Testis (tissue), 3 donors: ENCODE data around the gene MS4A8. TPM values are rescaled to one million over a fixed set of nuclear protein-coding genes. Genes with fewer than 3 reads are reported as not detected.
A peak's percentile ranks its signal among the peaks of the same experiment; 100 is the strongest.
"Not testable (repeated sequence)": the region's sequence is repeated elsewhere in the genome, so short reads cannot be mapped to it uniquely, and the experiment has no call there.

Source experiments
- DNase-seq: peaks from one replicate; pipeline ENCODE4 v3.0.0-alpha.2; 2019
- H3K27ac ChIP-seq, 2 donors: fragments of 200-600 bp; sonication (generic); one replicate each; pipeline ENCODE4 v1.5.1; 2019
- H3K27me3 ChIP-seq: fragments of 200-600 bp; sonication (generic); one replicate; pipeline ENCODE4 v1.5.1; 2019
- H3K36me3 ChIP-seq: fragments of 200-600 bp; sonication (generic); one replicate; pipeline ENCODE4 v1.5.1; 2017; ENCODE audit warnings: low read depth; ENCODE audit errors: missing control alignments
- H3K4me1 ChIP-seq: fragments of 200-600 bp; sonication (generic); one replicate; pipeline ENCODE4 v1.5.1; 2019
- H3K4me3 ChIP-seq, 2 donors: fragments of 200-600 bp; sonication (generic); one replicate each; pipeline ENCODE4 v1.5.1; 2017 to 2019
- H3K9me3 ChIP-seq: fragments of 200-600 bp; sonication (generic); one replicate; pipeline ENCODE4 v1.5.1; 2017
- CTCF ChIP-seq, 3 experiments: fragments of 450-650 bp in 2 of 3; fragments of 200-600 bp in 1 of 3; sonication (generic) in 1 of 3; IDR thresholded peaks; one replicate each; pipeline ENCODE4 v1.5.1; 2016 to 2019; ENCODE audit warnings: antibody characterized with exemption in 3 of 3, mild to moderate bottlenecking in 2 of 3, moderate library complexity in 1 of 3
- POLR2A ChIP-seq: fragments of 450-650 bp; IDR thresholded peaks from one replicate; pipeline ENCODE4 v1.6.1; 2017; ENCODE audit warnings: antibody characterized with exemption, mild to moderate bottlenecking, moderate library complexity
- WGBS, 2 donors: methylation state at CpG; one replicate each; pipeline ENCODE4 v1.1.5; 2018; 5-methylcytosine and 5-hydroxymethylcytosine counted together
- intact Hi-C: fragments of 100-400 bp; cut with DNase I; formaldehyde crosslinking; loops from one replicate; pipeline ENCODE4 v1.15.1; 2023; ENCODE audit warnings: low total_unique reads
- polyA plus RNA-seq: library from polyadenylated mRNA; stranded (reverse); fragments of 350-450 nt; fragmentation: Illumina TruSeq; extraction: RNeasy Lipid Tissue Mini Kit (QIAGEN cat#74804); gene quantifications from one replicate; pipeline ENCODE4 v1.2.3, GENCODE V29; 2014; ENCODE audit warnings: low read depth, low replicate concordance; ENCODE audit not compliant: insufficient read depth
- total RNA-seq, 2 donors: library from RNA; depleted of rRNA; stranded (reverse); fragments of >200 nt; gene quantifications; one replicate each; pipeline ENCODE4 v1.2.3, GENCODE V29; 2016

Gene MS4A8
- total and polyA plus RNA-seq, 3 donors from 2014 or later: 0.31 to 3.3 (median 0.43) TPM

DNA sequence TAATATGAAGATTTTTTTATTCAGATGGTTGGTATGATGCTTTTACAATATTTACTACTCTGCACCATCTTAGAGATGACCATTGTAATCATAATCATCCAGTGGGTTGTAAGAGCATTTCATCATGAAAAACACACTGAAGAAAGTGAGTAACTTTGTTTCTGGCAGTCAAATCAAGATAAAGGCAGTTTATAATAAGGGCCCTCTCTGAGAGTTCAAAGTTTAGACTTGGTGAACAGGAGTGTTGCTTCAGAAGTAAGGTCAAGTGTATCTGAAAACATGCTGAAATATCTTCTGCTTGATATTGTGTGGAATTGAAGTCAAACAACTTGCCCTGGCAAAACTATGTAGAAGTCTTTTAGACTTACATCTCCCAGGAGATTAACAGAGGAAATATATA is 19.5 kb upstream of the MS4A8 start:
- H3K4me1 ChIP-seq: peaks cover 4% of the 10 kb centered on the region
- DNase-seq: no peak
- H3K27me3 ChIP-seq: no peaks in the 10 kb centered on the region
- H3K27ac ChIP-seq: no peak overlapping the region
- H3K36me3 ChIP-seq: no peaks in the 10 kb centered on the region
- TF ChIP-seq CTCF (IDR thresholded peaks at IDR 0.05): no peak
- no peak for TF ChIP-seq POLR2A
- intact Hi-C loops: no loop called here
- H3K9me3 ChIP-seq: no peaks in the 10 kb centered on the region
- no peak overlapping the region for H3K4me3 ChIP-seq

DNA sequence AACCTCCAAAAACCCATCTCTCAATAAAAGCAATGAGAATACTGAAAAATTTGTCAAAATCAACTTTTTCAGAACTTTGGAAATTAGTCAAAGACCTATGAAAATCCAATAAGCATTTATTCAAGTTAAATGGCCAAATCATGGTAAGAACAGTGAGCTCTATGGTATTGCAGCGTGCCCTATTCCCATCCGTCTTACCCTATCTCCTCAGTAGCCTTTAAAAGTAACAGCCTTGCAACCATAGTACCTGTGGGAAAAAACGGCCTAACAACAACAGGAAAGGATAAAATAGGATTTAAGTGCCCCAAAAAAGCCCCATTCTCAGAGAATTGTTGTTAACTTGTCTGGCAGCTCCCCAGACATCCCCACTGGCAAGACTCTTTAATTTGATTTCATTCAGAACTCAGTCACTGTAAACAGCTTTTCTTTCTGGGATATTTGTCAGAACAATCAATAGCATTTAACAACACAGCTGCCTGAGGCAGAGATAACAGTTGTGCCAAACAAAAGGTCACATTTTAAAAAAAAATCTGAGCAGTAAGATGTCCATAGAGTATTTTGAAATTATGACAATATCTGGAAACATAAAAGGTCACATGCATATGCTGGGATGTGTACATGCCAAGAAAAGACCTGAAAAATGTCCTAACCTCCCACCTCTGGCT is 18.8 kb upstream of the MS4A8 start:
- intact Hi-C loops: no loop called here
- no peaks in the 10 kb centered on the region for H3K36me3 ChIP-seq
- H3K4me3 ChIP-seq: no peak overlapping the region
- 72 to 85% methylated on average over 3 of the region's 3 CpGs for WGBS, 2 donors
- no peak overlapping the region for H3K27ac ChIP-seq
- peaks cover 8% of the 10 kb centered on the region for H3K4me1 ChIP-seq
- no peaks in the 10 kb centered on the region for H3K9me3 ChIP-seq
- no peaks in the 10 kb centered on the region for H3K27me3 ChIP-seq
- TF ChIP-seq POLR2A: no peak
- TF ChIP-seq CTCF (IDR thresholded peaks at IDR 0.05): no peak
- DNase-seq: no peak

DNA sequence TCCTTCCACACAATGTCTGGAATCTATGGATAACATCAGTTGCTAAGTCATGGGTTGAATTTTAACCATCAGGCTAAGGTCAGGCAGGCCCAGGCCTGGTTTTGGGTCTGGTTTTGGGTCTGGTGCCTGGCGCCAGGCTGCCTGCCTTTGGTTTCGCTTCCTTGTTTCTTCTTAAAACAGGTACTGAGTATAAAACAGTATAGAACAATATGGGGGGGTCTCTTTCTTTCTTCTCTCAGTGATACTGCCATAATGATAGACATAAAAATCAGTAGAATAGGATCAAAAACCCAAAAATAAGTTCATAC is 14.9 kb upstream of the MS4A8 start:
- intact Hi-C loops, H3K27me3 ChIP-seq: not testable (repeated sequence)
- WGBS, 2 donors: 97 to 98% methylated on average over 2 of the region's 2 CpGs

DNA sequence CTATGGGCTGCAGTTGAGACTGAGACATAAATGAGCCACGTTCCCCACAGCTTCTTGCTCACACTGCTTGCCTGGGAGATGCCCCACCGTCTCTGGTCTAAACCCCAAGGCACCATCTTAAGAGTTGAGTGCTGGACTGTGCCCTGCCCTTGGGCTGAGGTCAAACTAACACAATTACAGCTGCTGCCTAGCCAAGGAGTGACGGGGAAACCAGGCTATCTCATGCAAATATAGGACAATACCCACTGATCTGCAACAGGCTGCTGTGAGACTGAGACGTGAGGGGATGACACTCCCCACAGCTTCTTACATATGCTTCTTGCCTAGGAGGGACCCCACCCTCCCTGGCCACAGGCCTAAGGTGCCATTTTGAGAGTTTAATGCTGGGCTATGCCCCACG is 7.8 kb upstream of the MS4A8 start:
- H3K4me3 ChIP-seq: no peak overlapping the region
- H3K27me3 ChIP-seq: no peaks in the 10 kb centered on the region
- H3K27ac ChIP-seq: no peak overlapping the region
- no peak for DNase-seq
- no peaks in the 10 kb centered on the region for H3K36me3 ChIP-seq
- TF ChIP-seq POLR2A (no peak), CTCF (IDR thresholded peaks at IDR 0.05) (no peak)
- intact Hi-C loops: no loop called here
- H3K9me3 ChIP-seq: no peaks in the 10 kb centered on the region
- no peaks in the 10 kb centered on the region for H3K4me1 ChIP-seq
- 88 to 100% methylated on average over 3 to 5 of the region's 5 CpGs for WGBS, 2 donors

More for the DNA sequence above, 14.9 kb upstream of the MS4A8 start:
- DNase-seq, H3K4me1 ChIP-seq, H3K36me3 ChIP-seq, H3K9me3 ChIP-seq, H3K4me3 ChIP-seq: not testable (repeated sequence)
- peak overlapping the region; percentile 76 to 81 for H3K27ac ChIP-seq

DNA sequence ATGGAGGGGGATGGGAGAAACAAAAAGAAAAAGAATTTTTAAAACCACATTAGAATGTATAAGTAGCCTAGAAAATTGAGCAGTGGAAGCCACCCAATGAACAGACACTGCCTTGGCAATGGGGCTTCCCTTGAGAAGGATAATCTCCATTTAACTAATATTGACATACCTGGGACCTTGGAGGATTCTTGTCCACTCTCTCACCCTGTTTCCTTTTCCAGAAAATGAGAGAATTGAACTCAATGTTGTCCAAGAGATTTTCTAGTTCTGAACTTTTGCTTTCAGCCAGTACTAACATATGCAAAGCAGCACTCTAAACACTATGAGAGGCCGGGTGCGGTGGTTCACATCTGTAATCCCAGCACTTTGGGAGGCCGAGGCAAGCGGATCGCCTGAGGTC is 524 bp downstream of the MS4A8 start:
- Histone ChIP-seq H3K36me3 (no peaks in the 10 kb centered on the region), H3K27ac (no peak overlapping the region), H3K4me1 (peaks cover 3% of the 10 kb centered on the region), H3K9me3 (no peaks in the 10 kb centered on the region), H3K27me3 (no peaks in the 10 kb centered on the region), H3K4me3 (no peak overlapping the region)
- no peak for DNase-seq
- TF ChIP-seq POLR2A: no peak
- TF ChIP-seq CTCF (IDR thresholded peaks at IDR 0.05): no peak
- 96 to 98% methylated on average over 5 of the region's 5 CpGs for WGBS, 2 donors
- intact Hi-C loops: no loop called here
